ENCODE results near the gene BMPR1B.
A peak's percentile ranks its signal among the peaks of the same experiment; 100 is the strongest.

Gene BMPR1B

GRCh38 chr4:94739741-94740140, 18.0 kb upstream of the BMPR1B start:
- ATAC-seq (replicated peaks; ENCODE audit: extremely low read depth, poor library complexity, severe bottlenecking): no peak
- Mint-ChIP-seq H3K27ac (ENCODE audit: low read depth) (no peak overlapping the region), H3K4me3 (no peak overlapping the region), H3K4me1 (no peaks in the 10 kb centered on the region), H3K9me3 (peaks cover 6% of the 10 kb centered on the region), H3K36me3 (ENCODE audit: insufficient read depth) (no peaks in the 10 kb centered on the region), H3K27me3 (peaks cover 32% of the 10 kb centered on the region)
- DNase-seq (ENCODE audit: low spot score in 2 of 2): no peak

DNA sequence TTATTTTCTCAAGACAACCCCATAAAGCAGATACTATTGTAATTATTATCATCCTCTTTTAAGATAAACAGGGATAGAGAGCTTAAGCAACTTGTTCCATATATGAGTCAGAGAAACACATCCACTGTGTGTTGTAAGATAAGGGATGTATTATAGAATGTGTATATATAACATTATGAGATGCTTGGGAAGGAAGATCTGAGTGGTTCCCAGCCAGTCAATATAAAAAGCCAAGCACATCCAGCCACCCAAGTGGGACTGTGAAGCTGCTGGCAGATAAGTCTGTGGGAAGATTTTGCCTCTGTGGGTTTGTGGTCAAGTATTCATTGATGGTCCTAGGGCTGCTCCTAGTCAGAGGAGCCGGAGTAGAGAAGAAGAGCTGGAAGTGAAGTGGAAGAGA, 16.5 kb upstream of the BMPR1B start:
- DNase-seq (ENCODE audit: low spot score in 2 of 2) (no peak), ATAC-seq (replicated peaks; ENCODE audit: extremely low read depth, poor library complexity, severe bottlenecking) (no peak)
- H3K27me3 Mint-ChIP-seq: peaks cover 44% of the 10 kb centered on the region
- H3K27ac Mint-ChIP-seq (ENCODE audit: low read depth): no peak overlapping the region
- no peak overlapping the region for H3K4me3 Mint-ChIP-seq
- no peaks in the 10 kb centered on the region for H3K4me1 Mint-ChIP-seq
- no peaks in the 10 kb centered on the region for H3K36me3 Mint-ChIP-seq (ENCODE audit: insufficient read depth)
- H3K9me3 Mint-ChIP-seq: peaks cover 6% of the 10 kb centered on the region

DNA sequence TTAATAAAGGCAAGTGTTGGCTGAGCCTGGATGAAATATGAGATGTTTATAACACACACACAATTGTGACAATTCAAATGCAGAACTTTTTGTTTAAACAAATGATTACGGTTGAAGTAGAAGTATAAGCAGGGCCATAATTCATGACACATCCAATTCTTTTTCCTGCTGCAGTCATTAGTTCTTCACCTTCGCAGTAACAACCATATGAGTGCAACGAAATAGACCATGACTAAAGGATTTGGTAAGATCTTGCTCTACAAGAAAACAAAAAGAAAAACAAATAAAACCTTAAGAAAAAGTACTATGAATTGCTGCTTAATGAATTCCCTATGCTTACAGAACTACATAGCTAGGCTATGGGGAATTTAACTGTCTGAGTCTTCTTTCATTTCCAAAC, 13.9 kb upstream of the BMPR1B start:
- H3K4me1 Mint-ChIP-seq: no peaks in the 10 kb centered on the region
- no peak for DNase-seq (ENCODE audit: low spot score in 2 of 2)

DNA sequence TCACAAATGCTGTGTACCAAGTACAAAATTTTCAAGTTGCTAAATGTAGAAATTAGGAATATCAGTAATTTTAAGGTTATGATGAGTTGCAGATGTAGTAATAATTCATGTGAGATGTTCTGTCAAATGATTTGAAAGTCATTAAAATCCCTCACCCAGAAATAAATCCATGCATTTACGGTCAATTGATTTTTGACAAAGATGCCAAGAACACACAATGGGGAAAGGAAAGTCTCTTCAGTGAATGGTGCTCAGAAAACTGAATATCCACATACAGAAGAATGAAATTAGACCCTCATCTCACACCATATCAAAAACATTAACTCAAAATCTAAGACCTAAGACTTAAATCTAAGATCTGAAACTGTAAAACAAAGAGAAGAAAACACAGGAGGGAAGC, 12.9 kb upstream of the BMPR1B start:
- no peak for ATAC-seq (replicated peaks; ENCODE audit: extremely low read depth, poor library complexity, severe bottlenecking)
- Mint-ChIP-seq H3K4me1 (no peaks in the 10 kb centered on the region), H3K36me3 (ENCODE audit: insufficient read depth) (no peaks in the 10 kb centered on the region), H3K9me3 (peaks cover 6% of the 10 kb centered on the region), H3K27me3 (peaks cover 53% of the 10 kb centered on the region), H3K27ac (ENCODE audit: low read depth) (no peak overlapping the region), H3K4me3 (no peak overlapping the region)
- DNase-seq (ENCODE audit: low spot score in 2 of 2): no peak

More for the DNA sequence above, 13.9 kb upstream of the BMPR1B start:
- ATAC-seq (replicated peaks; ENCODE audit: extremely low read depth, poor library complexity, severe bottlenecking): no peak
- Mint-ChIP-seq H3K27ac (ENCODE audit: low read depth) (no peak overlapping the region), H3K9me3 (peaks cover 6% of the 10 kb centered on the region), H3K36me3 (ENCODE audit: insufficient read depth) (no peaks in the 10 kb centered on the region), H3K27me3 (peaks cover 53% of the 10 kb centered on the region), H3K4me3 (no peak overlapping the region)

DNA sequence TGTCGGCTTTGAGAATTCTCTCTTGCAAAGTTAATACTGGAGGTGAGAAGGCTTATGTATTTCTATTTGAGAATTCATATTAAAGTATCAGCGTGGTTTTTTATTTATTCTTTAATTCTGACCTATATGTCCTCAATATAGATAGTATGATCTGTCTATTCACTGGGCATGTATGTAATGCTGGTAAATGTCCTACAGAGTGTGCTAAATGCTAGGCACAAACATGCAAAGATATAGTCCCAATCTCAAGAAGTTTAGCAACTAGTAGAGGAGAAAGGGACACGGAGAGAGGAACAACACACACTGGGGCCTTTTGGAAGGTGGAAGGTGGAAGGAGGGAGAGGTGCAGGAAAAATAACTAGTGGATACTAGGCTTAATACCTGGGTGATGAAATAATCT, 11.0 kb upstream of the BMPR1B start:
- no peak for ATAC-seq (replicated peaks; ENCODE audit: extremely low read depth, poor library complexity, severe bottlenecking)

GRCh38 chr4:94758141-94758699, 465 bp downstream of the BMPR1B start:
- no peaks in the 10 kb centered on the region for H3K9me3 Mint-ChIP-seq
- peak overlapping the region; percentile 34 for H3K4me3 Mint-ChIP-seq
- H3K4me1 Mint-ChIP-seq: peaks cover 7% of the 10 kb centered on the region
- peaks cover 95% of the 10 kb centered on the region for H3K27me3 Mint-ChIP-seq
- no peak for ATAC-seq (replicated peaks; ENCODE audit: extremely low read depth, poor library complexity, severe bottlenecking)
- H3K36me3 Mint-ChIP-seq (ENCODE audit: insufficient read depth): no peaks in the 10 kb centered on the region
- no peak overlapping the region for H3K27ac Mint-ChIP-seq (ENCODE audit: low read depth)
- no peak for DNase-seq (ENCODE audit: low spot score in 2 of 2)

More for the DNA sequence above, 11.0 kb upstream of the BMPR1B start:
- Mint-ChIP-seq H3K36me3 (ENCODE audit: insufficient read depth) (no peaks in the 10 kb centered on the region), H3K4me3 (no peak overlapping the region), H3K27me3 (peaks cover 39% of the 10 kb centered on the region), H3K27ac (ENCODE audit: low read depth) (no peak overlapping the region), H3K4me1 (no peaks in the 10 kb centered on the region), H3K9me3 (no peaks in the 10 kb centered on the region)
- no peak for DNase-seq (ENCODE audit: low spot score in 2 of 2)

DNA sequence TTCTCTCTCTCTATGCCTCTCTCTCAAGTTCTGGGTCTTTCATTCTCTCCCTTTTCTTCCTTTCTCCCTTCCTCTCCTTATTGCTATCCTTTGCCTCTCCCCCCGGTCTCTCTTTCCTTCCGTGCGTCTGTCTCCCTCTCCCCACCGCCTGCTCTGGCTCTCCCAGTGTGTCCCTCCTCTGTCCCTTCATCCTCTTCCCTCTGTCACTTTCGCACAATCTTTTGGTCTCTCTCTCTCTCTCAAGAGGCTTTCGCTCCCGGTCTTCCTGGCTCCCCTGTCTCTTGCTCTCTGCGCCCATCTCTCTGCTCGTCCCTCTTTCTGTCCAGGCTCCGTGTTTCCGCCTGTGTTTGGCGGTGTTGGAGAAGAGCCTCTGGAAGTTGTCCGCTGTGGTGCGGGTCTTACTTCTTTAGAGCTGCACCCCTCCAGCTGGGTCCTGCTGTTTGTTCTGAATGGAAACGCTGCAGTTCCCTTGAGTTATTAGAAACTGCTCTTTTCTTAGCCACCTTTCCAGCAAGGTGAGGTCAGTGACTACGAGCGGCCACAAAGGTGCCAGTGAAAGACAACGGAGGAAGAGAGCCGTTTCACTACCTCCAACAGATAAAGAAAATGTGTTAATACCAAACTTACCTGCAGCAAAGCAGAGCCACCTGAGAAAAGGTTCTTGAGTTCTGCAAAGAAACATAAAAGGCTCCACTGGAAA, 1.1 kb downstream of the BMPR1B start:
- H3K27ac Mint-ChIP-seq (ENCODE audit: low read depth): no peak overlapping the region
- H3K9me3 Mint-ChIP-seq: no peaks in the 10 kb centered on the region
- peaks cover 89% of the 10 kb centered on the region for H3K27me3 Mint-ChIP-seq
- H3K4me3 Mint-ChIP-seq: peak overlapping the region; percentile 34
- ATAC-seq (replicated peaks; ENCODE audit: extremely low read depth, poor library complexity, severe bottlenecking): no peak
- DNase-seq (ENCODE audit: low spot score in 2 of 2): no peak
- no peaks in the 10 kb centered on the region for H3K36me3 Mint-ChIP-seq (ENCODE audit: insufficient read depth)
- H3K4me1 Mint-ChIP-seq: peaks cover 7% of the 10 kb centered on the region

DNA sequence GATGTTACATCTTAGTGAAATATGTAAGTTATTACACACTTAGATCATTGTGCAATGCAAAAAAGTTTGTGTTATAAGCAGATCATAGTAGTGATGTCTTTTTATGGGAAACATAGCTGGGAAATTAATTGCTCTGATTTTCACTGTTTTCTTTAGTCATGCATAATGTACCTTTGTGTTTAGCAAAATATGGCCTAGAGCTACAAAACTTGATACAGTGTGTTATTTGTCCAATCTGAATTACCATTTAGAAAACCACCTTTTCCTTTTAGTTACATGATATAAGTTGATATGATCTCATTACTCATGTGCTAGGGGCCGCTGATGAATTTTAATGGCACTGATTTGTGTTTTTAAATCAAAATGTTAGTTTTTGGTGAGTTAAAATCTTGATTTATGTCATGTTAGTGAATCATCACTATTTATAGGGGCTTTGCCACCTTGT, 2.0 kb downstream of the BMPR1B start:
- no peaks in the 10 kb centered on the region for H3K36me3 Mint-ChIP-seq (ENCODE audit: insufficient read depth)
- no peak overlapping the region for H3K4me3 Mint-ChIP-seq
- ATAC-seq (replicated peaks; ENCODE audit: extremely low read depth, poor library complexity, severe bottlenecking): no peak
- no peak for DNase-seq (ENCODE audit: low spot score in 2 of 2)
- peaks cover 89% of the 10 kb centered on the region for H3K27me3 Mint-ChIP-seq
- H3K9me3 Mint-ChIP-seq: no peaks in the 10 kb centered on the region
- H3K27ac Mint-ChIP-seq (ENCODE audit: low read depth): no peak overlapping the region
- H3K4me1 Mint-ChIP-seq: peaks cover 7% of the 10 kb centered on the region

DNA sequence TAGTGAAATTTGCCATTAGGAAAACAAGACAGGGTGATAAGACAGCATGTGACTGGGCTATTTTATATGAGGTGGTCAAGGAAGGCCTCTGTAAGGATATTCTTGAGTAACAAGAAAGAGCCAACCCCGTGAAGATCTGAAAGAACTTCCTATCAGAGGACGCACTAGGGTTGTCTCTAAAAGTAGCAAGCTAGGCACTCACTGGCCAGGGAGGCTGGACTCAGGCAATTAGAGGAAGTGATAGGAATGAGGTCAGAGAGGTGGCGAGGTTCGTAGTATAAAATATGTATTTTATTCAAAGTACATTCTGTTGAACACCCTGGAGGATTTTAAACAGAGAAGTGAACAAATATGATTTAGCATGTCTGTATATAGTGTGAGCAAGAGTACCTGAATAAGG, 4.6 kb downstream of the BMPR1B start:
- ATAC-seq (replicated peaks; ENCODE audit: extremely low read depth, poor library complexity, severe bottlenecking) (no peak), DNase-seq (ENCODE audit: low spot score in 2 of 2) (no peak)
- peaks cover 66% of the 10 kb centered on the region for H3K27me3 Mint-ChIP-seq
- H3K36me3 Mint-ChIP-seq (ENCODE audit: insufficient read depth): no peaks in the 10 kb centered on the region
- no peak overlapping the region for H3K4me3 Mint-ChIP-seq
- no peak overlapping the region for H3K27ac Mint-ChIP-seq (ENCODE audit: low read depth)
- peaks cover 7% of the 10 kb centered on the region for H3K4me1 Mint-ChIP-seq
- H3K9me3 Mint-ChIP-seq: no peaks in the 10 kb centered on the region

GRCh38 chr4:94763005-94763404, 5.2 kb downstream of the BMPR1B start:
- H3K9me3 Mint-ChIP-seq: no peaks in the 10 kb centered on the region
- no peaks in the 10 kb centered on the region for H3K36me3 Mint-ChIP-seq (ENCODE audit: insufficient read depth)
- peaks cover 7% of the 10 kb centered on the region for H3K4me1 Mint-ChIP-seq
- no peak overlapping the region for H3K4me3 Mint-ChIP-seq
- DNase-seq (ENCODE audit: low spot score in 2 of 2): no peak
- H3K27ac Mint-ChIP-seq (ENCODE audit: low read depth): no peak overlapping the region
- peaks cover 62% of the 10 kb centered on the region for H3K27me3 Mint-ChIP-seq
- ATAC-seq (replicated peaks; ENCODE audit: extremely low read depth, poor library complexity, severe bottlenecking): no peak

GRCh38 chr4:94763500-94763899, 5.7 kb downstream of the BMPR1B start:
- H3K36me3 Mint-ChIP-seq (ENCODE audit: insufficient read depth): no peaks in the 10 kb centered on the region
- peaks cover 6% of the 10 kb centered on the region for H3K4me1 Mint-ChIP-seq
- ATAC-seq (replicated peaks; ENCODE audit: extremely low read depth, poor library complexity, severe bottlenecking) (no peak), DNase-seq (ENCODE audit: low spot score in 2 of 2) (no peak)
- H3K9me3 Mint-ChIP-seq: no peaks in the 10 kb centered on the region
- peaks cover 58% of the 10 kb centered on the region for H3K27me3 Mint-ChIP-seq
- H3K27ac Mint-ChIP-seq (ENCODE audit: low read depth): no peak overlapping the region
- H3K4me3 Mint-ChIP-seq: no peak overlapping the region

- H3K9me3 Mint-ChIP-seq: no peaks in the 10 kb centered on the region
- H3K36me3 Mint-ChIP-seq (ENCODE audit: insufficient read depth): no peaks in the 10 kb centered on the region
- peaks cover 52% of the 10 kb centered on the region for H3K27me3 Mint-ChIP-seq
- ATAC-seq (replicated peaks; ENCODE audit: extremely low read depth, poor library complexity, severe bottlenecking): no peak
- H3K27ac Mint-ChIP-seq (ENCODE audit: low read depth): no peak overlapping the region
- DNase-seq (ENCODE audit: low spot score in 2 of 2): no peak
- no peak overlapping the region for H3K4me3 Mint-ChIP-seq
- peaks cover under 1% of the 10 kb centered on the region for H3K4me1 Mint-ChIP-seq
These were observed 6.3 kb downstream of the BMPR1B start for GRCh38 chr4:94764069-94764468.

GRCh38 chr4:94765174-94765573, 7.4 kb downstream of the BMPR1B start:
- H3K4me3 Mint-ChIP-seq: no peak overlapping the region
- ATAC-seq (replicated peaks; ENCODE audit: extremely low read depth, poor library complexity, severe bottlenecking): no peak
- H3K27ac Mint-ChIP-seq (ENCODE audit: low read depth): no peak overlapping the region
- no peaks in the 10 kb centered on the region for H3K36me3 Mint-ChIP-seq (ENCODE audit: insufficient read depth)
- no peaks in the 10 kb centered on the region for H3K4me1 Mint-ChIP-seq
- H3K9me3 Mint-ChIP-seq: no peaks in the 10 kb centered on the region
- H3K27me3 Mint-ChIP-seq: peaks cover 42% of the 10 kb centered on the region
- no peak for DNase-seq (ENCODE audit: low spot score in 2 of 2)

Measured in central memory CD8-positive, alpha-beta T cell (primary cell).